ENCODE results near the gene ASB5. TPM values are rescaled to one million over a fixed set of nuclear protein-coding genes. Genes with fewer than 3 reads are reported as not detected.

Gene ASB5
- total and polyA plus RNA-seq, 9 of the 15 experiments (the other 6 are each of a cell fraction or from before 2014, with no cell fraction given): not detected

GRCh38 chr4:176306837-176307665 lies 38.0 kb upstream of the ASB5 start:
- DNase-seq (ENCODE audit: extremely low read depth in 1 of 4, low spot score in 3 of 4): no peak
- intact Hi-C loops (cut with micrococcal nuclease) (no loop called here), in situ Hi-C loops (cut with MboI) (no loop called here)
- Histone ChIP-seq H3K27ac (ENCODE audit: extremely low read depth, low read depth, low read length) (no peak overlapping the region), H3K9me3 (replicated peaks; ENCODE audit: control insufficient read depth, insufficient read depth, low read depth, low read length) (no peaks in the 10 kb centered on the region), H3K4me1 (replicated peaks in 1 of 2; ENCODE audit: control insufficient read depth in 2 of 2, insufficient read depth in 2 of 2, low read length in 2 of 2) (no peaks in the 10 kb centered on the region), H3K9me1 (ENCODE audit: control insufficient read depth, insufficient read depth, low read length) (no peaks in the 10 kb centered on the region), H4K20me1 (replicated peaks; ENCODE audit: control insufficient read depth, insufficient read depth, low read length) (no peaks in the 10 kb centered on the region), H3K36me3 (ENCODE audit: control insufficient read depth, insufficient read depth, low read length) (no peaks in the 10 kb centered on the region), H3K79me2 (ENCODE audit: control insufficient read depth, insufficient read depth, low read length) (no peaks in the 10 kb centered on the region), H3K9ac (ENCODE audit: insufficient read depth in 1 of 2, low read depth in 2 of 2, low read length in 2 of 2) (no peak overlapping the region), H3K27me3 (ENCODE audit: control insufficient read depth in 2 of 2, insufficient read depth in 2 of 2, low read length in 2 of 2) (no peaks in the 10 kb centered on the region), H2AFZ (ENCODE audit: low read depth, low read length) (peak overlapping the region; percentile 28; the same call in 1 of the 2 replicates), H3K4me2 (ENCODE audit: insufficient read depth, low read length) (no peak overlapping the region), H3K4me3 (no peak overlapping the region)
- FAIRE-seq: no peak
- TF ChIP-seq ADNP (tag; IDR thresholded peaks at IDR 0.05): 0 out of 2 replicates have a peak, but pooled peaks have one; percentile 18
- TF ChIP-seq, protein P1, sequence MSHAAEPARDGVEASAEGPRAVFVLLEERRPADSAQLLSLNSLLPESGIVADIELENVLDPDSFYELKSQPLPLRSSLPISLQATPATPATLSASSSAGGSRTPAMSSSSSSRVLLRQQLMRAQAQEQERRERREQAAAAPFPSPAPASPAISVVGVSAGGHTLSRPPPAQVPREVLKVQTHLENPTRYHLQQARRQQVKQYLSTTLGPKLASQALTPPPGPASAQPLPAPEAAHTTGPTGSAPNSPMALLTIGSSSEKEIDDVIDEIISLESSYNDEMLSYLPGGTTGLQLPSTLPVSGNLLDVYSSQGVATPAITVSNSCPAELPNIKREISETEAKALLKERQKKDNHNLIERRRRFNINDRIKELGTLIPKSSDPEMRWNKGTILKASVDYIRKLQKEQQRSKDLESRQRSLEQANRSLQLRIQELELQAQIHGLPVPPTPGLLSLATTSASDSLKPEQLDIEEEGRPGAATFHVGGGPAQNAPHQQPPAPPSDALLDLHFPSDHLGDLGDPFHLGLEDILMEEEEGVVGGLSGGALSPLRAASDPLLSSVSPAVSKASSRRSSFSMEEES (CRISPR knock-in tag; IDR thresholded peaks at IDR 0.05): peak; percentile 91
- TF ChIP-seq RFX5 (IDR thresholded peaks at IDR 0.05; ENCODE audit: low read depth, low read length): no peak
- TF ChIP-seq HNRNPLL (IDR thresholded peaks at IDR 0.05; ENCODE audit: low read depth, low read length, poor library complexity, severe bottlenecking): no peak
- no peak for TF ChIP-seq ZNF143 (CRISPR knock-in tag; IDR thresholded peaks at IDR 0.05)
- no peak for TF ChIP-seq XRCC3 (IDR thresholded peaks at IDR 0.05)
- TF ChIP-seq HIVEP1 (CRISPR knock-in tag; IDR thresholded peaks at IDR 0.05): no peak
- TF ChIP-seq HDAC1 (IDR thresholded peaks at IDR 0.05): no peak
- TF ChIP-seq, protein P2, sequence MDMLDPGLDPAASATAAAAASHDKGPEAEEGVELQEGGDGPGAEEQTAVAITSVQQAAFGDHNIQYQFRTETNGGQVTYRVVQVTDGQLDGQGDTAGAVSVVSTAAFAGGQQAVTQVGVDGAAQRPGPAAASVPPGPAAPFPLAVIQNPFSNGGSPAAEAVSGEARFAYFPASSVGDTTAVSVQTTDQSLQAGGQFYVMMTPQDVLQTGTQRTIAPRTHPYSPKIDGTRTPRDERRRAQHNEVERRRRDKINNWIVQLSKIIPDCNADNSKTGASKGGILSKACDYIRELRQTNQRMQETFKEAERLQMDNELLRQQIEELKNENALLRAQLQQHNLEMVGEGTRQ (CRISPR knock-in tag; IDR thresholded peaks at IDR 0.05): peak; percentile 36; the same call in 1 of the 2 replicates
- TF ChIP-seq NCOR1 (IDR thresholded peaks at IDR 0.05): no peak
- TF ChIP-seq MCM3 (IDR thresholded peaks at IDR 0.05): no peak
- no peak for TF ChIP-seq BMI1 (IDR thresholded peaks at IDR 0.05; ENCODE audit: low read length)
- no peak for TF ChIP-seq SMAD4 (CRISPR knock-in tag; conservative IDR thresholded peaks at IDR 0.05)
- TF ChIP-seq RBM15 (IDR thresholded peaks at IDR 0.05; ENCODE audit: insufficient read depth, low read length): no peak
- TF ChIP-seq ZNF12 (CRISPR knock-in tag; IDR thresholded peaks at IDR 0.05): no peak
- TF ChIP-seq ZKSCAN3 (CRISPR knock-in tag; IDR thresholded peaks at IDR 0.05): no peak
- no peak for TF ChIP-seq SUPT5H (IDR thresholded peaks at IDR 0.05)
- TF ChIP-seq, protein P3, sequence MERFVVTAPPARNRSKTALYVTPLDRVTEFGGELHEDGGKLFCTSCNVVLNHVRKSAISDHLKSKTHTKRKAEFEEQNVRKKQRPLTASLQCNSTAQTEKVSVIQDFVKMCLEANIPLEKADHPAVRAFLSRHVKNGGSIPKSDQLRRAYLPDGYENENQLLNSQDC (CRISPR knock-in tag; IDR thresholded peaks at IDR 0.05): no peak
- no peak for TF ChIP-seq ZNF224 (CRISPR knock-in tag; IDR thresholded peaks at IDR 0.05)
- 0 out of 2 replicates have a peak, but pooled peaks have one; percentile 3 for TF ChIP-seq CBFA2T2 (conservative IDR thresholded peaks at IDR 0.05)
- peak; percentile 60 for TF ChIP-seq RAD51 (IDR thresholded peaks at IDR 0.05; ENCODE audit: borderline replicate concordance, low read depth)
- BruUV-seq (replicated peaks): no TSS peak
- POLR2A ChIA-PET: interaction anchor here (1.2 kb wide), 1 partner anchor 12 kb away, joined by 4 read pairs; no protein-coding TSS in a partner anchor
- ATAC-seq: no peak
- 66% methylated on average over 6 of the region's 6 CpGs for WGBS (ENCODE audit: insufficient coverage, low coverage, missing lambda C conversion rate)
- CTCF ChIA-PET (ENCODE audit: low intra/inter-chr PET ratio): no interaction called here
